DOHH2 (cell line): Measurements from ENCODE around the gene TSC22D4.
A peak's percentile ranks its signal among the peaks of the same experiment; 100 is the strongest.
"Not testable (repeated sequence)": the region's sequence is repeated elsewhere in the genome, so short reads cannot be mapped to it uniquely, and the experiment has no call there.

Experiments used
- H3F3A ChIP-seq: fragments of 200-600 bp; sonication (generic), shearing (Covaris generic); 2 replicates; pipeline ENCODE4 v1.6.0; 2016; ENCODE audit warnings: antibody characterized with exemption, mild to moderate bottlenecking; ENCODE audit not compliant: control insufficient read depth, insufficient read depth
- H3K27ac ChIP-seq: fragments of 200-600 bp; sonication (generic); 2 replicates; pipeline ENCODE4 v1.5.1; 2014; ENCODE audit warnings: low read depth, mild to moderate bottlenecking, low read length, moderate library complexity
- H3K27me3 ChIP-seq: fragments of 200-600 bp; sonication (generic); 2 replicates; pipeline ENCODE4 v1.6.1; 2014; ENCODE audit warnings: mild to moderate bottlenecking, low read length, mixed read lengths; ENCODE audit not compliant: control insufficient read depth
- H3K36me3 ChIP-seq: fragments of 200-600 bp; sonication (generic); 2 replicates; pipeline ENCODE4 v1.6.1; 2014; ENCODE audit warnings: mild to moderate bottlenecking, low read length, moderate library complexity, mixed read lengths; ENCODE audit not compliant: control insufficient read depth
- H3K4me1 ChIP-seq: fragments of 200-600 bp; sonication (generic); 2 replicates; pipeline ENCODE4 v1.6.1; 2014; ENCODE audit warnings: mild to moderate bottlenecking, low read length, mixed read lengths; ENCODE audit not compliant: control insufficient read depth
- H3K4me2 ChIP-seq: fragments of 200-600 bp; sonication (generic); 2 replicates; pipeline ENCODE4 v1.6.0; 2014; ENCODE audit warnings: mild to moderate bottlenecking, low read length, moderate library complexity
- H3K4me3 ChIP-seq: fragments of 200-600 bp; sonication (generic); 2 replicates; pipeline ENCODE4 v1.5.1; 2014; ENCODE audit warnings: mild to moderate bottlenecking, low read length, mixed read lengths
- H3K79me2 ChIP-seq: fragments of 200-600 bp; sonication (generic); 2 replicates; pipeline ENCODE4 v1.6.1; 2014; ENCODE audit warnings: mild to moderate bottlenecking, low read length, mixed read lengths; ENCODE audit not compliant: control insufficient read depth
- H3K9me2 ChIP-seq: fragments of 200-600 bp; sonication (generic); replicated peaks from 2 replicates; pipeline ENCODE4 v1.6.1; 2014; ENCODE audit warnings: mild to moderate bottlenecking, low read length, mixed read lengths; ENCODE audit not compliant: control insufficient read depth
- H3K9me3 ChIP-seq: fragments of 200-600 bp; sonication (generic); 2 replicates; pipeline ENCODE4 v1.6.1; 2014; ENCODE audit warnings: antibody characterized with exemption, low read length, mixed read lengths; ENCODE audit not compliant: control insufficient read depth, insufficient read depth
- H4K20me1 ChIP-seq: fragments of 200-600 bp; sonication (generic); 2 replicates; pipeline ENCODE4 v1.6.0; 2014; ENCODE audit warnings: low read depth, mild to moderate bottlenecking, antibody characterized with exemption, low read length, moderate library complexity; ENCODE audit not compliant: control insufficient read depth, insufficient read depth
- EZH2phosphoT487 ChIP-seq: fragments of 200-600 bp; sonication (generic); IDR thresholded peaks from 2 replicates; pipeline ENCODE4 v1.6.1; 2017; ENCODE audit warnings: borderline replicate concordance, mild to moderate bottlenecking, antibody characterized with exemption, low read length, moderate library complexity, mixed read lengths
- TF ChIP-seq, protein P1 (sequence below): fragments of 200-600 bp; sonication (generic); IDR thresholded peaks from one replicate; pipeline ENCODE4 v1.5.1; 2014; ENCODE audit warnings: antibody characterized with exemption, mild to moderate bottlenecking, low read depth, low read length; ENCODE audit not compliant: poor library complexity, severe bottlenecking

Gene TSC22D4

DNA sequence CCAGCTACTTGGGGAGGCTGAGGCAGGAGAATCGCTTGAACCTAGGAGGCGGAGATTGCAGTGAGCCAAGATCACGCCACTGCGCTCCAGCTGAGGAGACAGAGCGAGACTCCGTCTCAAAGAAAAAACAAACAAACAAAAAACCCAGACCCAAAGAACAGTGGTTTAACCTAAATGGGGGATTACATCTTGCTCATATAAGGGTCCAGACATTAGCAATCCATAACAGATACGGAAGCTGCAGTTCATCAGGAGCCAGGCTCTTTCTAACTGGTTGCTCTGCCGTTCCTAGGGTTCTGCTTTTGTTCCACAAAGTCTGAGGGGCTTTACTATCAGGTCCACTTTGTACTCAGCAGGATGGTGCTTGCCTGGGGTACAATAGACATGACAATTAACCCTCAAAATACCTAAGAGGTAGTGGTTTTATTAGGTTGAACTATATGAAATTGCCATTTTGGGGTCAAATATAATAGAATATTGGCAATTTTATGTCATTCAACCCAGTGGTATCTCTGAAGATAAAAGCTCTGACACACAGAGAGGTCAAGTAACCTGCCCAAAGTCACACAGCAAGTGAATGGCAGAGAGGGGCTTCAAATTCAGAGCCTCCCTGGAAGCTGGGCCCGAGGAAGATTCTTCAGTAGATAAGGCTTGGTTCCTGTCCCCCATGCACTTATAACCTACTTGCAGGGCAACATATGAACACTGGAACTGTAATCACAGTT lies 26.0 kb upstream of the TSC22D4 start:
- no peaks in the 10 kb centered on the region for H3K79me2 ChIP-seq
- H3K27ac ChIP-seq: no peak overlapping the region
- TF ChIP-seq EZH2phosphoT487: no peak
- TF ChIP-seq, protein P1, sequence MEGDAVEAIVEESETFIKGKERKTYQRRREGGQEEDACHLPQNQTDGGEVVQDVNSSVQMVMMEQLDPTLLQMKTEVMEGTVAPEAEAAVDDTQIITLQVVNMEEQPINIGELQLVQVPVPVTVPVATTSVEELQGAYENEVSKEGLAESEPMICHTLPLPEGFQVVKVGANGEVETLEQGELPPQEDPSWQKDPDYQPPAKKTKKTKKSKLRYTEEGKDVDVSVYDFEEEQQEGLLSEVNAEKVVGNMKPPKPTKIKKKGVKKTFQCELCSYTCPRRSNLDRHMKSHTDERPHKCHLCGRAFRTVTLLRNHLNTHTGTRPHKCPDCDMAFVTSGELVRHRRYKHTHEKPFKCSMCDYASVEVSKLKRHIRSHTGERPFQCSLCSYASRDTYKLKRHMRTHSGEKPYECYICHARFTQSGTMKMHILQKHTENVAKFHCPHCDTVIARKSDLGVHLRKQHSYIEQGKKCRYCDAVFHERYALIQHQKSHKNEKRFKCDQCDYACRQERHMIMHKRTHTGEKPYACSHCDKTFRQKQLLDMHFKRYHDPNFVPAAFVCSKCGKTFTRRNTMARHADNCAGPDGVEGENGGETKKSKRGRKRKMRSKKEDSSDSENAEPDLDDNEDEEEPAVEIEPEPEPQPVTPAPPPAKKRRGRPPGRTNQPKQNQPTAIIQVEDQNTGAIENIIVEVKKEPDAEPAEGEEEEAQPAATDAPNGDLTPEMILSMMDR: no peak
- no peaks in the 10 kb centered on the region for H3K9me3 ChIP-seq
- H3K27me3 ChIP-seq: peaks cover 30% of the 10 kb centered on the region
- no peaks in the 10 kb centered on the region for H4K20me1 ChIP-seq
- H3K9me2 ChIP-seq: no peaks in the 10 kb centered on the region
- no peaks in the 10 kb centered on the region for H3F3A ChIP-seq
- no peaks in the 10 kb centered on the region for H3K4me1 ChIP-seq
- no peak overlapping the region for H3K4me2 ChIP-seq
- no peak overlapping the region for H3K4me3 ChIP-seq
- no peaks in the 10 kb centered on the region for H3K36me3 ChIP-seq

DNA sequence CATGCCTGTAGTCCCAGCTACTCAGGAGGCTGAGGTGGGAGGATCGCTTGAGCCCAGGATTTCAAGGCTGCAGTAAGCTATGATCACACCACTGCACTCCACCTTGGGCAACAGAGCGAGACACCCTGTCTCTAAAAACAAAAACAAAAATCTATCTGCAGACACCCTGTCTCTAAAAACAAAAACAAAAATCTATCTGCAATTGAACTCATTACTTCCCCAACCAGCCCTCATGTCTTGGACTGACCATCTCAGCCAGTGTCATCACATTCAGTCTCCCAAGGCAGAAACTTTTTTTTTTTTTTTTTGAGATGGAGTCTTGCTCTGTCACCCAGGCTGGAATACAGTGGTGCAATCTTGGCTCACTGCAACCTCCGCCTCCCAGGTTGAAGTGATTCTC lies 25.0 kb upstream of the TSC22D4 start:
- not testable (repeated sequence) for H3K9me2 ChIP-seq, H4K20me1 ChIP-seq, H3K79me2 ChIP-seq, H3K4me1 ChIP-seq, H3K27ac ChIP-seq, H3K9me3 ChIP-seq, H3K36me3 ChIP-seq, H3K4me3 ChIP-seq, H3F3A ChIP-seq, H3K4me2 ChIP-seq
- H3K27me3 ChIP-seq: peaks cover 25% of the 10 kb centered on the region

DNA sequence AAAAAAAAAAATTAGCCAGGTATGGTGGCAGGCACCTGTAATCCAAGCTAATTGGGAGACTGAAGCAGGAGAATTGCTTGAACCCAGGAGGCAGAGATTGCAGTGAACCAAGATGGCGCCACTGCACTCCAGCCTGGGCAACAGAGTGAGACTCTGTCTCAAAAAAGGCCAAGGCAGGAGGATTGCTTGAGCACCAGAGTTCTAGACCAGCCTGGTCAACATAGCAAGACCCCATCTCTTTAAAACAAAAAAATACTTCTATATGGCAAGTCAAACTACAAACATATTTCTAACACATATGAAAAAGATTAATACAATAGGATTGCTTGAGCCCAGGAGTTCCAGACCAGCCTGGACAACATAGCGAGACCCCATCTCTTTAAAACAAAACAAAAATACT lies 21.7 kb upstream of the TSC22D4 start:
- H3K4me1 ChIP-seq, H3K9me2 ChIP-seq, H3K9me3 ChIP-seq, H3K27ac ChIP-seq, H4K20me1 ChIP-seq, H3F3A ChIP-seq, H3K4me3 ChIP-seq, H3K79me2 ChIP-seq, H3K36me3 ChIP-seq, H3K4me2 ChIP-seq: not testable (repeated sequence)
- peaks cover 37% of the 10 kb centered on the region for H3K27me3 ChIP-seq

DNA sequence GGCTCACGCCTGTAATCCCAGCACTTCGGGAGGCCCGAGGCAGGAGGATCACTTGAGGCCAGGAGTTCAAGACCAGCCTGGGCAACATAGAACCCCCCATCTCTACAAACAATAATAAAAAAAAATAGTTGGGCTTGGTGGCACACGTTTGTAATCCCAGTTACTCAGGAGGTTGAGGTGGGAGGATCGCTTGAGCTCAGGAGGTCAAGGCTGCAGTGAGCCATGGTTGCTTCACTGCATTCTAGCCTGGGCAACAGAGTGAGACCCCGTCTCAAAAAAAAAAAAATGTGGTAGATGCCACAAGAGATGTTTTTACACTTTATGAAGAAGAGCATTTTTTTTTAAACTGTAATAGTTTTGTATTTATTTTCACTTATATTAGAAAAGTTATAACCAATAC lies 17.5 kb upstream of the TSC22D4 start:
- Histone ChIP-seq H3K9me2 (no peaks in the 10 kb centered on the region), H3K79me2 (no peaks in the 10 kb centered on the region), H3K27me3 (peaks cover 56% of the 10 kb centered on the region), H3K27ac (no peak overlapping the region), H3K4me2 (no peak overlapping the region), H3F3A (no peaks in the 10 kb centered on the region), H4K20me1 (no peaks in the 10 kb centered on the region), H3K9me3 (no peaks in the 10 kb centered on the region), H3K4me3 (no peak overlapping the region), H3K4me1 (peaks cover 10% of the 10 kb centered on the region), H3K36me3 (no peaks in the 10 kb centered on the region)
- 0 out of 2 replicates have a peak, but pooled peaks have one; percentile 14 for TF ChIP-seq EZH2phosphoT487
- TF ChIP-seq, protein P1: no peak
